Kidney (tissue), 14 donors: ENCODE data around the gene UBE2U. TPM values are rescaled to one million over a fixed set of nuclear protein-coding genes. Genes with fewer than 3 reads are reported as not detected.

Experiments used
- DNase-seq, 5 donors: peaks; one replicate each; pipeline ENCODE4 v3.0.0-alpha.2; 2013 to 2020
- FAIRE-seq: peaks from 2 replicates; lab custom pipeline; 2012; peaks lifted over from hg19 to GRCh38; lab: Jason Lieb, UNC
- H3K27ac ChIP-seq, 2 donors: one replicate each; pipeline ENCODE4 v1.7.0; 2013; ENCODE audit warnings: low read depth in 2 of 2, low read length in 2 of 2, inconsistent platforms in 1 of 2
- H3K27me3 ChIP-seq: one replicate; pipeline ENCODE4 v1.7.1; 2013; ENCODE audit warnings: low read length, inconsistent platforms; ENCODE audit not compliant: control insufficient read depth, insufficient read depth
- H3K36me3 ChIP-seq, 3 donors: one replicate each; pipeline versions ENCODE4 v1.7.0 to v1.7.1; 2013; ENCODE audit warnings: low read length in 3 of 3, control low read depth in 1 of 3, inconsistent platforms in 1 of 3; ENCODE audit not compliant: insufficient read depth in 3 of 3, control insufficient read depth in 2 of 3
- H3K4me1 ChIP-seq, 3 donors: one replicate each; pipeline versions ENCODE4 v1.7.0 to v1.7.1; 2013; ENCODE audit warnings: low read length in 3 of 3, inconsistent platforms in 1 of 3, low read depth in 1 of 3; ENCODE audit not compliant: control insufficient read depth in 2 of 3, insufficient read depth in 2 of 3
- H3K4me3 ChIP-seq, 3 donors: one replicate each; pipeline versions ENCODE4 v1.7.0 to v1.8.1; 2013; ENCODE audit warnings: low read length in 3 of 3, control low read depth in 1 of 3, inconsistent platforms in 1 of 3
- H3K9ac ChIP-seq, 3 donors: one replicate each; pipeline versions ENCODE4 v1.7.0 to v1.7.1; 2013; ENCODE audit warnings: low read length in 3 of 3, control low read depth in 1 of 3, inconsistent platforms in 1 of 3
- H3K9me3 ChIP-seq, 3 donors: one replicate each; pipeline versions ENCODE4 v1.7.0 to v1.7.1; 2013; ENCODE audit warnings: low read length in 3 of 3, control low read depth in 1 of 3, inconsistent platforms in 1 of 3; ENCODE audit not compliant: control insufficient read depth in 2 of 3, insufficient read depth in 1 of 3
- CTCF ChIP-seq: IDR thresholded peaks from 3 replicates; pipeline ENCODE4 v1.5.1; 2012; ENCODE audit warnings: mild to moderate bottlenecking, moderate library complexity, borderline replicate concordance; ENCODE audit not compliant: insufficient read depth; ENCODE audit errors: extremely low read depth
- intact Hi-C: fragments of 100-400 bp; cut with DNase I; formaldehyde crosslinking; loops from one replicate; pipeline ENCODE4 v1.11.1; 2022
- polyA plus RNA-seq: library from polyadenylated mRNA; stranded (reverse); fragments of 350-450 nt; fragmentation: Illumina TruSeq; extraction: RNeasy Lipid Tissue Mini Kit (QIAGEN cat#74804); gene quantifications from one replicate; pipeline ENCODE4 v1.2.3, GENCODE V29; 2014; ENCODE audit warnings: low read depth, low replicate concordance; ENCODE audit not compliant: insufficient read depth
- total RNA-seq: library from RNA; stranded (reverse); fragmentation: NEBNext Ultra II Directional; extraction: Animal tissue kit (Norgen Biotek cat#: 25700); gene quantifications from one replicate; pipeline ENCODE4 v1.2.1, GENCODE V29; 2021
- donor health status: control.
- donor health status: control.
- donor health status: control.
- donor health status: control.
- donor health status: control.
- donor health status: DM: yes; HTN: yes; CAD: no.
- donor health status: Normal renal cell carcinoma (clear cell type).

UBE2U gene
- total and polyA plus RNA-seq, 2 donors from 2014 or later, result not detected

- H3K9ac ChIP-seq, result no peak overlapping the region
- intact Hi-C loops, result no loop called here
- H3K4me1 ChIP-seq, result no peaks in the 10 kb centered on the region
- DNase-seq, result no peak
- no peak overlapping the region for H3K4me3 ChIP-seq
- no peak for FAIRE-seq
- no peaks in the 10 kb centered on the region for H3K9me3 ChIP-seq
- no peaks in the 10 kb centered on the region for H3K27me3 ChIP-seq
- no peaks in the 10 kb centered on the region for H3K36me3 ChIP-seq
- H3K27ac ChIP-seq, result no peak overlapping the region
- TF ChIP-seq CTCF, result no peak
These were observed 89.0 kb downstream of the UBE2U start for GRCh38 chr1:64292399-64292798.

- Histone ChIP-seq H3K4me3 (no peak overlapping the region), H3K4me1 (no peaks in the 10 kb centered on the region), H3K27me3 (no peaks in the 10 kb centered on the region), H3K27ac (no peak overlapping the region), H3K36me3 (no peaks in the 10 kb centered on the region), H3K9ac (no peak overlapping the region), H3K9me3 (no peaks in the 10 kb centered on the region)
- FAIRE-seq (no peak), DNase-seq (no peak)
- TF ChIP-seq CTCF, result no peak
- intact Hi-C loops, result no loop called here
These were observed 90.4 kb downstream of the UBE2U start for GRCh38 chr1:64293820-64294219.

GRCh38 chr1:64295136-64295535, 91.7 kb downstream of the UBE2U start:
- Histone ChIP-seq H3K4me1 (no peaks in the 10 kb centered on the region), H3K4me3 (no peak overlapping the region), H3K27me3 (no peaks in the 10 kb centered on the region), H3K36me3 (no peaks in the 10 kb centered on the region), H3K27ac (no peak overlapping the region), H3K9ac (no peak overlapping the region), H3K9me3 (no peaks in the 10 kb centered on the region)
- DNase-seq (peak in 1 of 5 donors; percentile 14), FAIRE-seq (no peak)
- TF ChIP-seq CTCF, result no peak
- intact Hi-C loops, result no loop called here

DNA sequence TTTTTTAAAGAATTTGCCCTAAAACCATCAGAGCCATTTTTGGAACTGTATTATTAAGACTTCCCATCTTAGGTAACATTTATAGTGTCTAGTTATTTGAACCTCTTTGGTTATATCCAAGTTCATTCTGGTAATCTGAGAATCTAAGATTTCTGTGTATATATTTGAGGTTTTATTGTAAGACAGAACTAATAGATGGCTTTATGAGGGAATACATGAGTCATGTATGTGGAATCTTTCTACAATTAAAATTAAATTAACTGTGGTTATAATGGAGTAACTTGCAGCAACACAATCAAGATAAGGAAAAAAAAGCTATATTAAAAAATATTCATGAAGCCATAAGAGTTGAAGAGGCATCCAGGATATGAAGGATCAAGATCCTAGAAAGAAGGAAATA, 92.1 kb downstream of the UBE2U start:
- TF ChIP-seq CTCF, result no peak
- intact Hi-C loops, result no loop called here
- Histone ChIP-seq H3K9ac (no peak overlapping the region), H3K4me3 (no peak overlapping the region), H3K9me3 (no peaks in the 10 kb centered on the region), H3K27ac (no peak overlapping the region), H3K4me1 (no peaks in the 10 kb centered on the region), H3K36me3 (no peaks in the 10 kb centered on the region), H3K27me3 (no peaks in the 10 kb centered on the region)
- no peak for DNase-seq
- no peak for FAIRE-seq
